ENCODE results near the gene ABI3. TPM values are rescaled to one million over a fixed set of nuclear protein-coding genes. Genes with fewer than 3 reads are reported as not detected.
"Not testable (repeated sequence)": the region's sequence is repeated elsewhere in the genome, so short reads cannot be mapped to it uniquely, and the experiment has no call there.

The ABI3 gene
- total and polyA plus RNA-seq, 4 donors, result 0.77 to 12.3 (median 6.1) TPM

DNA sequence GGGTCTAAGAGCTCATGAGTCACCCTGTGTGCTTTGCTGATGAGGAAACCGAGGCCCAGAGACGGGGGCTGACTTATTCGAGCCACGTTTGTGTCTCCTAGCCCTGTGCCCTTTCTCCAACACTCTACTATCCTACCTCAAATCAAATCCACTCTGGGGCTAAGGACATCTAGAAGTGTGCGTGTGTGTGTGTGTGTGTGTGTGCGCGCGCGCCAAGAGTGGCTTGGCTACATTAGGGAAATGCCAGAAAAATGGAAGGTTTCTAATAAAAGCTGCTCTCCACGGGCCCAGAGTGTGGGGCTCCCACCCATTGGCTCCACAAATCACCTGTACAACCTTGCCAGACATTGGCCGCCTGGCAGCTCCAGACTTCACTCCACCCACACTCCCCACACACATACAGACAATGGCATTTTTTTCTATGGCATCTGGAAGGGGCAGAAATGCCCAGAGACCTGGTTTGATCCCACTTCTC, 50.3 kb downstream of the ABI3 start:
- DNase-seq (peak in 1 of 2 donors; percentile 71), ATAC-seq (ENCODE audit: low FRiP score) (peak; percentile 31)
- Histone ChIP-seq H3K4me3 (ENCODE audit: low read length in 2 of 2) (peak overlapping the region; percentile 60 to 75), H3K9me3 (ENCODE audit: control insufficient read depth, low read length) (no peaks in the 10 kb centered on the region), H3K36me3 (ENCODE audit: control insufficient read depth in 1 of 2, insufficient read depth in 2 of 2, low read length in 1 of 2) (no peaks in the 10 kb centered on the region), H3K27ac (ENCODE audit: low read depth in 1 of 2, low read length in 2 of 2) (peak overlapping the region in 1 of 2 donors; percentile 59), H3K4me1 (ENCODE audit: control insufficient read depth in 1 of 2, insufficient read depth in 2 of 2, low read length in 2 of 2) (no peaks in the 10 kb centered on the region), H3K27me3 (ENCODE audit: control insufficient read depth in 1 of 2, insufficient read depth in 2 of 2, low read length in 1 of 2) (no peaks in the 10 kb centered on the region)
- 44 to 46% methylated on average over 11 of the region's 11 CpGs for WGBS, 2 donors
- intact Hi-C loops (cut with DNase I), result no loop called here

DNA sequence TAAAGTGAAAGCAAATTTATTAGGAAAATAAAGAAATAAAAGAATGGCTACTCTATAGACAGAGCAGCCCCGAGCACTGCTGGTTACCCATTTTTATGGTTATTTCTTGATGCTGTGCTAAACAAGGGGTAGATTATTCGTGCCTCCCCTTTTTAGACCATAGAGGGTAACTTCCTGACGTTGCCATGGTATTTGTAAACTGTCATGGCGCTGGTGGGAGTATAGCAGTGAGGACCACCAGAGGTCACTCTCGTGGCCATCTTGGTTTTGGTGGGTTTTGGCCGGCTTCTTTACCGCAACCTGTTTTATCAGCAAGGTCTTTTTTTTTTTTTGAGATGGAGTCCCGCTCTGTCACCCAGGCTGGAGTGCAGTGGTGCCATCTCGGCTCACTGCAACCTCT, 51.0 kb downstream of the ABI3 start:
- ATAC-seq (ENCODE audit: low FRiP score); H3K4me1 ChIP-seq (ENCODE audit: control insufficient read depth in 1 of 2, insufficient read depth in 2 of 2, low read length in 2 of 2); H3K36me3 ChIP-seq (ENCODE audit: control insufficient read depth in 1 of 2, insufficient read depth in 2 of 2, low read length in 1 of 2); H3K9me3 ChIP-seq (ENCODE audit: control insufficient read depth, low read length); DNase-seq; H3K4me3 ChIP-seq (ENCODE audit: low read length in 2 of 2); H3K27me3 ChIP-seq (ENCODE audit: control insufficient read depth in 1 of 2, insufficient read depth in 2 of 2, low read length in 1 of 2); intact Hi-C loops (cut with DNase I); H3K27ac ChIP-seq (ENCODE audit: low read depth in 1 of 2, low read length in 2 of 2): not testable (repeated sequence)
- WGBS, 2 donors, result 94 to 95% methylated on average over 9 of the region's 9 CpGs

DNA sequence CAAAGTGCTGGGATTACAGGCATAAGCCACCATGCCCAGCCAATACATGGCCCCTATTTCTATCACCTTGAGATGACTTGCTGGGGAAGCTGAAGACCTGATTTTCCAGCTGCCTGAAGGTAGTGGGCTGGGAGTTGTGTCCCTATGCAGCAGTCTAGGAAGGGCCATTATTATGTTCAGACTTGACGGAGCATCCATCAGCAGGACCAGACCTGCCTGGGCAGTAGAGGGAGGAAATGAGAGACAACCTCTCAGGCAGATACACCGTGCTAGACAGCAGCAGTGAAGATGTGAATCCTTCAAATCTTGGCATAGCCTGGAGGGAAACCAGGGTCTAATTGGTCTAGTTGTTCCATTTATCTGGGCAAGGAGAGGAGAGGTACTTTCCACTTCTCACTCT, 55.7 kb downstream of the ABI3 start:
- ATAC-seq (ENCODE audit: low FRiP score), result no peak
- DNase-seq, result no peak
- intact Hi-C loops (cut with DNase I), result no loop called here
- H3K9me3 ChIP-seq (ENCODE audit: control insufficient read depth, low read length), result no peaks in the 10 kb centered on the region
- H3K4me3 ChIP-seq (ENCODE audit: low read length in 2 of 2), result no peak overlapping the region
- no peak overlapping the region for H3K27ac ChIP-seq (ENCODE audit: low read depth in 1 of 2, low read length in 2 of 2)
- no peaks in the 10 kb centered on the region for H3K4me1 ChIP-seq (ENCODE audit: control insufficient read depth in 1 of 2, insufficient read depth in 2 of 2, low read length in 2 of 2)
- H3K36me3 ChIP-seq (ENCODE audit: control insufficient read depth in 1 of 2, insufficient read depth in 2 of 2, low read length in 1 of 2), result no peaks in the 10 kb centered on the region
- 90 to 95% methylated on average over 2 of the region's 2 CpGs for WGBS, 2 donors
- no peaks in the 10 kb centered on the region for H3K27me3 ChIP-seq (ENCODE audit: control insufficient read depth in 1 of 2, insufficient read depth in 2 of 2, low read length in 1 of 2)

DNA sequence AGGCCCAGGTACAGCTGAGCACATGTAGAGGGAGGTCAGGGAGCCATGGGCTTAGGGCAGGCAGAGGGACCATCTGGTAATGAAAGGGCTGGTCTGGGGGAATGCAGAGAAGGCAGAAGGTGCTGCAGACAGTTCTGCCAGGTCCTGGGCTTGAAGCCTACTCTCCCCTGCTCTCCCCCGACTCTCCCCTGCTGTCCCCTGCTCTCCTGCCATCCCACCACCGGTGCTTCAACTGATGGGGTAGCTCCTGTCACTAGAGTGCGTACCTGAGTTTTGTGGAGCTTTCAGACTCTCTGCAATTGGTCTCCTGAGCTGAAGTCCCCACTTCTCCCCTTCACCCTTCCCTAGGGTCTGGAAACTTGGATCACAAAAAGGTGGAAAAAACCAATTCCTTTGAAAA, 57.4 kb downstream of the ABI3 start:
- DNase-seq (no peak), ATAC-seq (ENCODE audit: low FRiP score) (no peak)
- H3K4me1 ChIP-seq (ENCODE audit: control insufficient read depth in 1 of 2, insufficient read depth in 2 of 2, low read length in 2 of 2), result no peaks in the 10 kb centered on the region
- H3K9me3 ChIP-seq (ENCODE audit: control insufficient read depth, low read length), result no peaks in the 10 kb centered on the region
- intact Hi-C loops (cut with DNase I), result no loop called here
- no peak overlapping the region for H3K27ac ChIP-seq (ENCODE audit: low read depth in 1 of 2, low read length in 2 of 2)
- WGBS, 2 donors, result 73 to 83% methylated on average over 3 of the region's 3 CpGs
- no peaks in the 10 kb centered on the region for H3K36me3 ChIP-seq (ENCODE audit: control insufficient read depth in 1 of 2, insufficient read depth in 2 of 2, low read length in 1 of 2)
- no peaks in the 10 kb centered on the region for H3K27me3 ChIP-seq (ENCODE audit: control insufficient read depth in 1 of 2, insufficient read depth in 2 of 2, low read length in 1 of 2)
- H3K4me3 ChIP-seq (ENCODE audit: low read length in 2 of 2), result no peak overlapping the region

DNA sequence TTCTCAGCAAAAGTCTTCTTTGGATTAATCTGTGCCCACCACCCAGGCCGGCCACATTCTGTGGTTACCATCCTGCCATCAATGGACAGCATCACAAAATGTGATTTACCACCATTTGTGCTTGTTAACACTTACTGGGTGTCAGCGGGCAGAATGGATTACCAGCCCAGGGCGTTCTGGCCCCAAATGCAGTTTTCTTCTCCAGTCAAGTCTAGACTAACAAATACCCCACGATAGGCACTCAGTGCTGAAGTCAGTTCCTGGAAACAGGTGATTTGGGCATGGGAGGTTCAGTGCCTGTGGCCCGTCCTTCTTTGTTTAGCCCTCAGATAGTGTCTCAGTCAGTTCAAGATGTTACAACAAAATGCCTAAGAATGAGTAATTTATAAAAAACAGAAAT, 58.8 kb downstream of the ABI3 start:
- DNase-seq, result peak in 1 of 2 donors; percentile 30
- WGBS, 2 donors, result 60 to 68% methylated on average over 5 of the region's 5 CpGs

More for the DNA sequence above, 58.8 kb downstream of the ABI3 start:
- Histone ChIP-seq H3K4me1 (ENCODE audit: control insufficient read depth in 1 of 2, insufficient read depth in 2 of 2, low read length in 2 of 2) (no peaks in the 10 kb centered on the region), H3K4me3 (ENCODE audit: low read length in 2 of 2) (no peak overlapping the region), H3K36me3 (ENCODE audit: control insufficient read depth in 1 of 2, insufficient read depth in 2 of 2, low read length in 1 of 2) (no peaks in the 10 kb centered on the region), H3K9me3 (ENCODE audit: control insufficient read depth, low read length) (no peaks in the 10 kb centered on the region), H3K27me3 (ENCODE audit: control insufficient read depth in 1 of 2, insufficient read depth in 2 of 2, low read length in 1 of 2) (no peaks in the 10 kb centered on the region), H3K27ac (ENCODE audit: low read depth in 1 of 2, low read length in 2 of 2) (no peak overlapping the region)
- ATAC-seq (ENCODE audit: low FRiP score), result no peak
- intact Hi-C loops (cut with DNase I), result no loop called here

Other genes with a start within 250 kb of the ABI3 start
- gene GIP, start 242.1 kb upstream of the ABI3 start, total RNA-seq, result not detected
- gene GIP, start 242.1 kb upstream of the ABI3 start, polyA plus RNA-seq, result 1 to 10 TPM in 1 of 2 donors, not detected in 1; 3.3 TPM
- under 1 TPM in 1 of 2 donors, not detected in 1; 0.29 TPM for gene IGF2BP1, start 213.3 kb upstream of the ABI3 start, total RNA-seq
- gene IGF2BP1, start 213.3 kb upstream of the ABI3 start, polyA plus RNA-seq, result under 1 TPM in 1 of 2 donors, not detected in 1; 0.13 TPM
- gene B4GALNT2, start 77.9 kb upstream of the ABI3 start, total RNA-seq, result under 1 TPM; 0.13 to 0.15 TPM
- gene B4GALNT2, start 77.9 kb upstream of the ABI3 start, polyA plus RNA-seq, result not detected
- gene GNGT2, start 133 bp upstream of the ABI3 start, total RNA-seq, result 1 to 10 TPM; 1.6 to 1.8 TPM
- 1 to 10 TPM in 1 of 2 donors, under 1 TPM in 1; 1.00 to 4.0 TPM for gene GNGT2, start 133 bp upstream of the ABI3 start, polyA plus RNA-seq
- 1 to 10 TPM; 2.0 TPM for gene PHOSPHO1, start 20.1 kb downstream of the ABI3 start, total RNA-seq
- gene PHOSPHO1, start 20.1 kb downstream of the ABI3 start, polyA plus RNA-seq, result under 1 TPM in 1 of 2 donors, not detected in 1; 0.72 TPM
- 10 to 100 TPM; 41.0 to 52.8 TPM for gene ZNF652, start 151.5 kb downstream of the ABI3 start, total RNA-seq
- gene ZNF652, start 151.5 kb downstream of the ABI3 start, polyA plus RNA-seq, result 10 to 100 TPM in 1 of 2 donors, 1 to 10 TPM in 1; 7.5 to 12.4 TPM
- gene PHB1, start 204.2 kb downstream of the ABI3 start, total RNA-seq, result 10 to 100 TPM; 73.2 to 76.0 TPM
- gene PHB1, start 204.2 kb downstream of the ABI3 start, polyA plus RNA-seq, result 10 to 100 TPM; 67.9 to 91.3 TPM

Data from aorta (tissue), 5 donors.